Esophagus squamous epithelium (tissue), 4 donors: ENCODE data around the gene TDRD7.

Source experiments
- POLR2A ChIP-seq, 4 donors: fragments of 450-650 bp; IDR thresholded peaks; one replicate each; pipeline ENCODE4 v1.6.1; 2017; ENCODE audit warnings: antibody characterized with exemption in 4 of 4, mild to moderate bottlenecking in 4 of 4, moderate library complexity in 3 of 4
- TF ChIP-seq, protein P1 (sequence below), 6 experiments: fragments of 450-650 bp in 4 of 6; fragments of 200-600 bp in 2 of 6; sonication (generic) in 2 of 6; IDR thresholded peaks; one replicate each; pipeline ENCODE4 v1.5.1; 2016 to 2019; ENCODE audit warnings: antibody characterized with exemption in 6 of 6, mild to moderate bottlenecking in 4 of 6, moderate library complexity in 4 of 6

DNA sequence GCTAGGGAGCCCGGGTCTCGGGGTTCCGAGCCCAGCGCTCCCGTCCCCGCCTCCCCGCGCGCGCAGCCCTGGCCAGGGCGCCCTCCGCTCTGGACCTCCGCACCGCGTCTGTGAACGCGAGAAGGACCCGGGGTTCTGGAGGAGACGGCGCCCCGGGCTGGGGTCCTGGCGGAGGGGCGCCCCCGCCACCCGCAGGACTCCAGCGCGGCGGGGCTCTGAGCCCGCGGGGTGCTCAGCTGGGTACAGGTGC, 90.0 kb downstream of the TDRD7 start:
- TF ChIP-seq, protein P1, sequence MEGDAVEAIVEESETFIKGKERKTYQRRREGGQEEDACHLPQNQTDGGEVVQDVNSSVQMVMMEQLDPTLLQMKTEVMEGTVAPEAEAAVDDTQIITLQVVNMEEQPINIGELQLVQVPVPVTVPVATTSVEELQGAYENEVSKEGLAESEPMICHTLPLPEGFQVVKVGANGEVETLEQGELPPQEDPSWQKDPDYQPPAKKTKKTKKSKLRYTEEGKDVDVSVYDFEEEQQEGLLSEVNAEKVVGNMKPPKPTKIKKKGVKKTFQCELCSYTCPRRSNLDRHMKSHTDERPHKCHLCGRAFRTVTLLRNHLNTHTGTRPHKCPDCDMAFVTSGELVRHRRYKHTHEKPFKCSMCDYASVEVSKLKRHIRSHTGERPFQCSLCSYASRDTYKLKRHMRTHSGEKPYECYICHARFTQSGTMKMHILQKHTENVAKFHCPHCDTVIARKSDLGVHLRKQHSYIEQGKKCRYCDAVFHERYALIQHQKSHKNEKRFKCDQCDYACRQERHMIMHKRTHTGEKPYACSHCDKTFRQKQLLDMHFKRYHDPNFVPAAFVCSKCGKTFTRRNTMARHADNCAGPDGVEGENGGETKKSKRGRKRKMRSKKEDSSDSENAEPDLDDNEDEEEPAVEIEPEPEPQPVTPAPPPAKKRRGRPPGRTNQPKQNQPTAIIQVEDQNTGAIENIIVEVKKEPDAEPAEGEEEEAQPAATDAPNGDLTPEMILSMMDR (IDR thresholded peaks at IDR 0.05) = no peak
- peak in 2 of 4 donors; percentile 13 to 17 for TF ChIP-seq POLR2A (IDR thresholded peaks at IDR 0.05)
